H1 (cell line): ENCODE measurements around the gene PRKAA1. TPM values are rescaled to one million over a fixed set of nuclear protein-coding genes. Genes with fewer than 3 reads are reported as not detected.

Source experiments
- CTCF ChIA-PET: fragments of 300-600 bp; sonication (Branson Sonifier 250); formaldehyde crosslinking; loops from one replicate; lab custom pipeline; 2021; ENCODE audit not compliant: partially characterized antibody; lab: Charles Lee
- POLR2A ChIA-PET: fragments of 300-600 bp; sonication (Branson Sonifier 250); formaldehyde crosslinking; loops from one replicate; lab custom pipeline; 2021; ENCODE audit warnings: inconsistent platforms; ENCODE audit not compliant: partially characterized antibody; lab: Charles Lee
- DNase-seq, 2 experiments: peaks; one replicate each; pipeline versions ENCODE4 v3.0.0 to v3.0.0-alpha.2; 2010 to 2022; ENCODE audit warnings: low spot score in 2 of 2, low read depth in 1 of 2, mixed read lengths in 1 of 2
- FAIRE-seq: peaks from 2 replicates; lab custom pipeline; 2011; peaks lifted over from hg19 to GRCh38; lab: Jason Lieb, UNC
- H2AFZ ChIP-seq: 2 replicates; pipeline ENCODE4 v1.8.1; 2012; ENCODE audit warnings: low read length, inconsistent platforms
- H2AK5ac ChIP-seq: 2 replicates; pipeline ENCODE4 v1.6.1; 2013; ENCODE audit warnings: low read depth, low read length
- H2BK120ac ChIP-seq: replicated peaks from 2 replicates; pipeline ENCODE3; 2013; ENCODE audit warnings: low read depth, low read length, inconsistent platforms
- H2BK12ac ChIP-seq: 2 replicates; pipeline ENCODE4 v1.6.1; 2013; ENCODE audit warnings: low read depth, low read length
- H2BK15ac ChIP-seq: 2 replicates; pipeline ENCODE4 v1.6.1; 2013; ENCODE audit warnings: low read length
- H2BK20ac ChIP-seq: 2 replicates; pipeline ENCODE4 v1.6.1; 2013; ENCODE audit warnings: low read length
- H2BK5ac ChIP-seq: 2 replicates; pipeline ENCODE4 v1.6.1; 2013; ENCODE audit warnings: low read depth, low read length
- H3K14ac ChIP-seq: 2 replicates; pipeline ENCODE4 v1.6.1; 2013; ENCODE audit warnings: inconsistent platforms; ENCODE audit not compliant: insufficient read length
- H3K18ac ChIP-seq: 2 replicates; pipeline ENCODE4 v1.6.1; 2013; ENCODE audit warnings: low read length; ENCODE audit errors: extremely low read depth
- H3K23ac ChIP-seq: 2 replicates; pipeline ENCODE4 v1.6.1; 2013; ENCODE audit warnings: inconsistent platforms; ENCODE audit not compliant: insufficient read length
- H3K23me2 ChIP-seq: 2 replicates; pipeline ENCODE4 v1.6.1; 2013; ENCODE audit warnings: low read depth, low read length
- H3K27ac ChIP-seq: 2 replicates; pipeline ENCODE4 v1.6.1; 2011; ENCODE audit warnings: low read depth, low read length, inconsistent platforms
- H3K27me3 ChIP-seq, 4 experiments: replicated peaks in 1 of 4; 1 replicate in 1 of 4; 2 replicates in 3 of 4; pipeline versions ENCODE4 v1.6.1 to v1.8.1; 2011 to 2013; ENCODE audit warnings: low read length in 3 of 4, mild to moderate bottlenecking in 3 of 4, inconsistent platforms in 2 of 4, mixed read lengths in 2 of 4, moderate library complexity in 1 of 4; ENCODE audit not compliant: control insufficient read depth in 3 of 4, insufficient read depth in 3 of 4; ENCODE audit errors: extremely low read depth in 1 of 4
- H3K36me3 ChIP-seq, 4 experiments: 2 replicates each; pipeline versions ENCODE4 v1.6.1 to v1.8.1; 2011 to 2013; ENCODE audit warnings: mild to moderate bottlenecking in 4 of 4, low read length in 3 of 4, moderate library complexity in 2 of 4, control low read depth in 1 of 4, inconsistent platforms in 1 of 4; ENCODE audit not compliant: insufficient read depth in 4 of 4, control insufficient read depth in 2 of 4
- H3K4ac ChIP-seq: replicated peaks from 2 replicates; pipeline ENCODE3; 2013; ENCODE audit warnings: low read length, low read depth, mixed read lengths, inconsistent platforms; ENCODE audit not compliant: insufficient read length
- H3K4me1 ChIP-seq, 4 experiments: replicated peaks in 1 of 4; 1 replicate in 1 of 4; 2 replicates in 3 of 4; pipeline versions ENCODE4 v1.6.1 to v1.8.1; 2011 to 2013; ENCODE audit warnings: low read length in 3 of 4, inconsistent platforms in 2 of 4, mixed read lengths in 1 of 4; ENCODE audit not compliant: insufficient read depth in 4 of 4, control insufficient read depth in 3 of 4
- H3K4me2 ChIP-seq, 2 experiments: 2 replicates each; pipeline versions ENCODE4 v1.6.1 to v1.8.1; 2011 to 2013; ENCODE audit warnings: low read depth in 2 of 2, low read length in 2 of 2, control low read depth in 1 of 2, inconsistent platforms in 1 of 2, mild to moderate bottlenecking in 1 of 2; ENCODE audit not compliant: insufficient read depth in 1 of 2
- H3K4me3 ChIP-seq, 4 experiments: fragments of 200-600, 300-600 bp in 1 of 4; sonication (generic), shearing (Covaris generic), sonication (Bioruptor Twin) in 1 of 4; 2 replicates each; pipeline versions ENCODE4 v1.5.1 to v1.8.1; 2011 to 2016; ENCODE audit warnings: low read length in 4 of 4, low read depth in 3 of 4, control low read depth in 2 of 4, inconsistent platforms in 2 of 4, mild to moderate bottlenecking in 2 of 4, mixed read lengths in 1 of 4, moderate library complexity in 1 of 4; ENCODE audit not compliant: insufficient read depth in 2 of 4; ENCODE audit errors: extremely low read depth in 1 of 4
- H3K56ac ChIP-seq: replicated peaks from 2 replicates; pipeline ENCODE3; 2013; ENCODE audit warnings: low read depth, mild to moderate bottlenecking, mixed read lengths, low read length, inconsistent platforms; ENCODE audit not compliant: insufficient read length
- H3K79me1 ChIP-seq: 2 replicates; pipeline ENCODE4 v1.6.1; 2013; ENCODE audit warnings: low read depth, low read length, control low read depth
- H3K79me2 ChIP-seq, 2 experiments: 2 replicates each; pipeline versions ENCODE4 v1.6.1 to v1.8.1; 2012 to 2013; ENCODE audit warnings: low read length in 2 of 2, mild to moderate bottlenecking in 2 of 2, inconsistent platforms in 1 of 2; ENCODE audit not compliant: insufficient read depth in 2 of 2, control insufficient read depth in 1 of 2
- H3K9ac ChIP-seq, 4 experiments: replicated peaks in 1 of 4; 1 replicate in 1 of 4; 2 replicates in 3 of 4; pipeline versions ENCODE4 v1.6.1 to v1.8.1; 2011 to 2013; ENCODE audit warnings: low read depth in 3 of 4, low read length in 3 of 4, control low read depth in 2 of 4, mild to moderate bottlenecking in 2 of 4, moderate library complexity in 2 of 4, inconsistent platforms in 1 of 4; ENCODE audit errors: extremely low read depth in 1 of 4
- H3K9me3 ChIP-seq, 2 experiments: 2 replicates each; pipeline versions ENCODE4 v1.6.1 to v1.8.1; 2012 to 2013; ENCODE audit warnings: mild to moderate bottlenecking in 2 of 2, moderate library complexity in 2 of 2, control low read depth in 1 of 2, inconsistent platforms in 1 of 2, low read depth in 1 of 2, low read length in 1 of 2, mixed read lengths in 1 of 2; ENCODE audit not compliant: insufficient read depth in 2 of 2
- H4K20me1 ChIP-seq, 2 experiments: replicated peaks in 1 of 2; 2 replicates each; pipeline versions ENCODE3 to v1.8.1; 2011 to 2013; ENCODE audit warnings: inconsistent platforms in 2 of 2, low read length in 2 of 2, mild to moderate bottlenecking in 1 of 2; ENCODE audit not compliant: insufficient read depth in 2 of 2, control insufficient read depth in 1 of 2
- H4K5ac ChIP-seq: 2 replicates; pipeline ENCODE4 v1.6.1; 2013; ENCODE audit warnings: low read length, low read depth, mixed read lengths, inconsistent platforms; ENCODE audit not compliant: insufficient read length
- H4K8ac ChIP-seq: 2 replicates; pipeline ENCODE4 v1.8.0; 2013; ENCODE audit warnings: mild to moderate bottlenecking, moderate library complexity, low read length, inconsistent platforms; ENCODE audit not compliant: insufficient read depth; ENCODE audit errors: extremely low read depth
- H4K91ac ChIP-seq: replicated peaks from 2 replicates; pipeline ENCODE3; 2013; ENCODE audit warnings: low read length, mixed read lengths, inconsistent platforms; ENCODE audit not compliant: insufficient read length
- ATF2 ChIP-seq: IDR thresholded peaks from 2 replicates; pipeline ENCODE4 v1.6.1; 2012; ENCODE audit warnings: low read length, inconsistent platforms
- CHD2 ChIP-seq: IDR thresholded peaks from 2 replicates; pipeline ENCODE4 v1.6.1; 2012; ENCODE audit warnings: low read length, improper control_type of control experiment
- WGBS, 2 experiments: shearing (Covaris generic) in 1 of 2; methylation state at CpG; one replicate each; pipeline versions ENCODE4 v1.1.6 to v1.1.7; 2013 to 2015; ENCODE audit warnings: low lambda C conversion rate in 2 of 2, mixed read lengths in 2 of 2, inconsistent platforms in 1 of 2, low coverage in 1 of 2, missing lambda C conversion rate in 1 of 2; ENCODE audit not compliant: insufficient replicate concordance in 2 of 2, insufficient coverage in 1 of 2, insufficient read length in 1 of 2; ENCODE audit errors: extremely low coverage in 1 of 2, missing lambda C conversion rate in 1 of 2; 5-methylcytosine and 5-hydroxymethylcytosine counted together
- polyA plus RNA-seq, 7 experiments: library from polyadenylated mRNA; depleted of rRNA in 3 of 7; stranded (reverse) in 5 of 7; unstranded in 2 of 7; fragments of >200 nt in 5 of 7; fragments of 200-250 nt in 2 of 7; gene quantifications; 1 replicate in 5 of 7; 2 replicates in 1 of 7; 4 replicates in 1 of 7; pipeline versions ENCODE4 v1.2.1 to v1.2.3, GENCODE V29; 2011 to 2013; ENCODE audit warnings: missing spikeins in 2 of 7, mixed read lengths in 2 of 7
- total RNA-seq: library from RNA; stranded (reverse); fragmentation: NEBNext Ultra II Directional; extraction: Animal tissue kit (Norgen Biotek cat#: 25700); gene quantifications from 2 replicates; pipeline ENCODE4 v1.2.1, GENCODE V29; 2021

PRKAA1 gene
- total and polyA plus RNA-seq, 2 of the 8 experiments (the other 6 are each of a cell fraction or from before 2014, with no cell fraction given) = 10.4 to 33.1 TPM

- Histone ChIP-seq H3K36me3 (peaks cover 0 to 10% (median under 1%) of the 10 kb centered on the region in 4 experiments; a peak in 2 of 8 replicates), H3K27ac (no peak overlapping the region), H3K56ac (no peak overlapping the region), H3K4ac (no peak overlapping the region), H3K9me3 (no peaks in the 10 kb centered on the region), H3K4me2 (no peak overlapping the region), H2BK120ac (no peak overlapping the region), H3K23me2 (no peaks in the 10 kb centered on the region; the same call in 1 of the 2 replicates), H4K91ac (no peak overlapping the region), H3K79me2 (peaks cover 0 to 12% of the 10 kb centered on the region in 2 experiments; a peak in 2 of 4 replicates), H3K4me1 (no peaks in the 10 kb centered on the region), H3K9ac (no peak overlapping the region), H3K18ac (no peak overlapping the region), H2BK12ac (no peak overlapping the region), H2BK20ac (no peak overlapping the region), H3K4me3 (no peak overlapping the region), H4K20me1 (no peaks in the 10 kb centered on the region), H2BK15ac (no peak overlapping the region), H4K5ac (no peak overlapping the region), H2AFZ (no peak overlapping the region), H2BK5ac (no peak overlapping the region), H3K23ac (no peak overlapping the region), H2AK5ac (no peak overlapping the region), H3K27me3 (peaks cover 0 to 3% (median 0%) of the 10 kb centered on the region in 4 experiments; a peak in 1 of 7 replicates), H3K14ac (no peak overlapping the region), H4K8ac (no peak overlapping the region), H3K79me1 (no peaks in the 10 kb centered on the region)
- ChIA-PET CTCF (interaction anchor here (0.6 to 0.7 kb wide), 2 partner anchors 65 to 819 kb away, joined by 3 read pairs; no protein-coding TSS in a partner anchor), POLR2A (interaction anchor here (0.6 to 1.6 kb wide), 2 partner anchors 14 to 76 kb away, joined by 3 to 4 read pairs; no protein-coding TSS in a partner anchor)
- DNase-seq (no peak), FAIRE-seq (no peak)
- 100% methylated on average over 2 of the region's 2 CpGs; no CpG with 5 or more reads in 1 of the 2 experiments for WGBS, 2 experiments
- TF ChIP-seq ATF2 (no peak), CHD2 (no peak)
These were observed 40.8 kb downstream of the PRKAA1 start for GRCh38 chr5:40757400-40757799.
